K562 (cell line): ENCODE measurements around the gene HAND2. TPM values are rescaled to one million over a fixed set of nuclear protein-coding genes. Genes with fewer than 3 reads are reported as not detected.

Source experiments
- ATAC-seq: fragments of 200-7000 bp; cut with Tn5 transposase; 3 replicates; pipeline ENCODE4 v1.9.1; 2020; ENCODE audit warnings: moderate library complexity
- BruUV-seq: library from RNA; stranded (reverse); fragments of 400-500 nt; replicated peaks from 2 replicates; lab custom pipeline; 2021; lab: Mats Ljungman, UMichigan
- CTCF ChIA-PET: fragments of 300-600 bp; formaldehyde crosslinking; extraction: SDS; loops from one replicate; lab custom pipeline; 2021; ENCODE audit warnings: low intra/inter-chr PET ratio; lab: Yijun Ruan, JAX
- POLR2A ChIA-PET: fragments of 300-600, 350-650 bp; sonication (Branson Sonifier 250); formaldehyde crosslinking; extraction: SDS; loops from one replicate; lab custom pipeline; 2021; ENCODE audit warnings: antibody characterized with exemption, inconsistent platforms; lab: Yijun Ruan, JAX
- DNase-seq, 4 experiments: peaks; one replicate each; pipeline versions ENCODE4 v3.0.0 to v3.0.0-alpha.2; 2011 to 2018; ENCODE audit warnings: low spot score in 3 of 4, mixed read lengths in 3 of 4; ENCODE audit errors: extremely low read depth in 1 of 4
- FAIRE-seq: peaks from 2 replicates; lab custom pipeline; 2011; peaks lifted over from hg19 to GRCh38; lab: Jason Lieb, UNC
- H2AFZ ChIP-seq: 2 replicates; pipeline ENCODE4 v1.6.0; 2011; ENCODE audit warnings: low read depth, low read length, control low read depth, inconsistent platforms
- H3K27ac ChIP-seq: fragments of 200-600 bp; 3 replicates; pipeline ENCODE4 v1.8.0; 2011; ENCODE audit warnings: low read depth, mild to moderate bottlenecking, control low read depth, inconsistent platforms, low read length, moderate library complexity, mixed read lengths; ENCODE audit errors: extremely low read depth
- H3K27me3 ChIP-seq, 2 experiments: fragments of 300-600 bp in 1 of 2; 2 replicates in 1 of 2; 3 replicates in 1 of 2; pipeline versions ENCODE4 v1.6.0 to v1.8.0; 2011; ENCODE audit warnings: inconsistent platforms in 2 of 2, low read length in 2 of 2, mild to moderate bottlenecking in 1 of 2, mixed read lengths in 1 of 2, moderate library complexity in 1 of 2; ENCODE audit not compliant: control insufficient read depth in 2 of 2, insufficient read depth in 2 of 2
- H3K36me3 ChIP-seq: fragments of 300-600 bp; 3 replicates; pipeline ENCODE4 v1.8.0; 2011; ENCODE audit warnings: mild to moderate bottlenecking, low read length, inconsistent platforms; ENCODE audit not compliant: control insufficient read depth, insufficient read depth
- H3K4me1 ChIP-seq, 2 experiments: fragments of 200-600 bp in 1 of 2; replicated peaks in 1 of 2; 2 replicates in 1 of 2; 3 replicates in 1 of 2; pipeline versions ENCODE4 v1.5.1 to v1.8.0; 2011; ENCODE audit warnings: inconsistent platforms in 2 of 2, low read length in 2 of 2, mild to moderate bottlenecking in 1 of 2, mixed read lengths in 1 of 2, moderate library complexity in 1 of 2; ENCODE audit not compliant: control insufficient read depth in 2 of 2, insufficient read depth in 2 of 2
- H3K4me2 ChIP-seq: 2 replicates; pipeline ENCODE4 v1.6.1; 2011; ENCODE audit warnings: low read length, control low read depth, inconsistent platforms, mixed read lengths; ENCODE audit not compliant: insufficient read depth
- H3K4me3 ChIP-seq: fragments of 200-600 bp; sonication (generic), shearing (Covaris generic); 2 replicates; pipeline ENCODE4 v1.5.1; 2016; ENCODE audit warnings: control low read depth, inconsistent platforms
- H3K79me2 ChIP-seq: fragments of 200-600 bp; 3 replicates; pipeline ENCODE4 v1.8.0; 2011; ENCODE audit warnings: low read length, inconsistent platforms; ENCODE audit not compliant: control insufficient read depth, insufficient read depth
- H3K9ac ChIP-seq, 2 experiments: 2 replicates each; pipeline versions ENCODE4 v1.6.0 to v1.6.1; 2011; ENCODE audit warnings: low read depth in 2 of 2, low read length in 2 of 2, control low read depth in 1 of 2, inconsistent platforms in 1 of 2, mild to moderate bottlenecking in 1 of 2, mixed read lengths in 1 of 2; ENCODE audit not compliant: insufficient read depth in 1 of 2
- H3K9me1 ChIP-seq: one replicate; pipeline ENCODE4 v1.6.0; 2011; ENCODE audit warnings: inconsistent platforms, mild to moderate bottlenecking, low read length, moderate library complexity; ENCODE audit not compliant: control insufficient read depth, insufficient read depth
- H3K9me3 ChIP-seq: replicated peaks from 2 replicates; pipeline ENCODE4 v1.5.1; 2011; ENCODE audit warnings: low read depth, low read length, inconsistent platforms; ENCODE audit not compliant: control insufficient read depth, insufficient read depth
- H4K20me1 ChIP-seq: replicated peaks from 2 replicates; pipeline ENCODE4 v1.6.1; 2011; ENCODE audit warnings: low read length, inconsistent platforms, mixed read lengths; ENCODE audit not compliant: control insufficient read depth, insufficient read depth
- ATF1 ChIP-seq, 2 experiments: fragments of 450-650 bp in 1 of 2; IDR thresholded peaks; 2 replicates each; pipeline ENCODE4 v1.6.1; 2016; ENCODE audit warnings: missing compliant biosample characterization in 1 of 2, missing genetic modification characterization in 1 of 2
- CSDE1 ChIP-seq, 2 experiments: fragments of 450-650 bp; IDR thresholded peaks; 2 replicates each; pipeline ENCODE4 v1.6.1; 2016; ENCODE audit warnings: mild to moderate bottlenecking in 1 of 2
- ESRRA ChIP-seq: fragments of 450-650 bp; IDR thresholded peaks from 2 replicates; pipeline ENCODE4 v1.6.1; 2014; ENCODE audit warnings: low read depth, mild to moderate bottlenecking, moderate library complexity, borderline replicate concordance
- KDM1A ChIP-seq, 2 experiments: fragments of 450-650 bp; IDR thresholded peaks; 2 replicates each; pipeline ENCODE4 v1.6.1; 2016; ENCODE audit warnings: mild to moderate bottlenecking in 2 of 2
- MAFG ChIP-seq: fragments of 450-650 bp; conservative IDR thresholded peaks from 2 replicates; pipeline ENCODE4 v1.6.1; 2016; ENCODE audit warnings: missing genetic modification characterization, missing compliant biosample characterization
- MCM7 ChIP-seq, 2 experiments: fragments of 450-650 bp; IDR thresholded peaks; 2 replicates each; pipeline ENCODE4 v1.6.1; 2016 to 2018
- MYBL2 ChIP-seq, 2 experiments: fragments of 450-650 bp in 1 of 2; sonication (generic) in 1 of 2; formaldehyde crosslinking in 1 of 2; IDR thresholded peaks; 2 replicates each; pipeline versions ENCODE4 v1.6.1 to v1.8.1; 2017 to 2022; ENCODE audit warnings: borderline replicate concordance in 1 of 2, inconsistent platforms in 1 of 2, low read depth in 1 of 2, mild to moderate bottlenecking in 1 of 2, missing genetic modification reagents in 1 of 2, moderate library complexity in 1 of 2
- NEUROD1 ChIP-seq: fragments of 150-350 bp; IDR thresholded peaks from 2 replicates; pipeline ENCODE4 v1.6.1; 2014; ENCODE audit warnings: borderline replicate concordance, low read length, low read depth; ENCODE audit not compliant: partially characterized antibody
- NFE2L1 ChIP-seq: fragments of 450-650 bp; IDR thresholded peaks from 2 replicates; pipeline ENCODE4 v1.6.1; 2016; ENCODE audit warnings: missing genetic modification characterization, low read depth, mild to moderate bottlenecking, missing compliant biosample characterization, moderate library complexity, borderline replicate concordance
- NFYB ChIP-seq: IDR thresholded peaks from 2 replicates; pipeline ENCODE4 v1.6.1; 2011; ENCODE audit warnings: mild to moderate bottlenecking, moderate library complexity; ENCODE audit not compliant: insufficient read length; ENCODE audit errors: extremely low read depth
- POLR2AphosphoS2 ChIP-seq: IDR thresholded peaks from 2 replicates; pipeline ENCODE4 v1.6.1; 2012; ENCODE audit warnings: low read length, improper control_type of control experiment
- RCOR1 ChIP-seq, 2 experiments: IDR thresholded peaks; 2 replicates each; pipeline ENCODE4 v1.6.1; 2012; ENCODE audit warnings: low read depth in 2 of 2, low read length in 2 of 2, borderline replicate concordance in 1 of 2, improper control_type of control experiment in 1 of 2
- TAF9B ChIP-seq: fragments of 450-650 bp; IDR thresholded peaks from 2 replicates; pipeline ENCODE4 v1.6.1; 2018; ENCODE audit warnings: mild to moderate bottlenecking; ENCODE audit not compliant: partially characterized antibody
- ZNF408 ChIP-seq: fragments of 250-450 bp; sonication (Bioruptor Pico); IDR thresholded peaks from 2 replicates; pipeline ENCODE4 v1.4.0; 2020; ENCODE audit warnings: low read depth, mild to moderate bottlenecking, moderate library complexity
- ZNF436 ChIP-seq: fragments of 250-450, 450-650 bp; sonication (Bioruptor Pico); formaldehyde crosslinking; IDR thresholded peaks from 2 replicates; pipeline ENCODE4 v1.7.0; 2020; ENCODE audit warnings: mild to moderate bottlenecking
- ZNF79 ChIP-seq: fragments of 250-450 bp; sonication (Bioruptor Pico); IDR thresholded peaks from 2 replicates; pipeline ENCODE4 v1.4.0; 2020; ENCODE audit warnings: low read depth, mild to moderate bottlenecking, moderate library complexity
- WGBS: fragments of 100-300 bp; shearing (Covaris generic); methylation state at CpG from one replicate; pipeline ENCODE4 v1.1.6; 2016; ENCODE audit warnings: low coverage, mixed read lengths; ENCODE audit not compliant: insufficient coverage; ENCODE audit errors: missing lambda C conversion rate; 5-methylcytosine and 5-hydroxymethylcytosine counted together
- in situ Hi-C: fragments of 300-500 bp; cut with MboI; formaldehyde crosslinking; loops from 4 replicates; pipeline ENCODE4 v1.15.0; 2018; ENCODE audit warnings: inconsistent platforms, mixed read lengths
- intact Hi-C: fragments of 100-400 bp; cut with micrococcal nuclease; formaldehyde crosslinking; loops from 2 replicates; pipeline ENCODE4 v1.14.2; 2022
- polyA plus RNA-seq, 8 experiments: library from polyadenylated mRNA; depleted of rRNA in 4 of 8; stranded (reverse) in 5 of 8; unstranded in 3 of 8; fragments of >200 nt; fragmentation: Nextera tagmentation in 2 of 8; fragmentation: Illumina TruSeq in 1 of 8; extraction: Ambion mirVana in 2 of 8; extraction: Trizol in 1 of 8; gene quantifications; 2 replicates each; pipeline versions ENCODE4 v1.2.1 to v1.2.3, GENCODE V29; 2011 to 2014; ENCODE audit warnings: inconsistent platforms in 1 of 8, missing spikeins in 1 of 8
- total RNA-seq, 7 experiments: library from RNA; depleted of rRNA in 6 of 7; stranded (reverse); fragments of >200 nt in 6 of 7; fragmentation: Illumina TruSeq in 2 of 7; extraction: Trizol in 2 of 7; gene quantifications; 2 replicates each; pipeline versions ENCODE4 v1.2.1 to v1.2.3, GENCODE V29; 2011 to 2021; ENCODE audit warnings: low replicate concordance in 1 of 7
- TF ChIP-seq, protein P1 (sequence below): fragments of 150-350 bp; conservative IDR thresholded peaks from 2 replicates; pipeline ENCODE4 v1.6.1; 2014; ENCODE audit warnings: low read length
- TF ChIP-seq, protein P2 (sequence below): fragments of 250-450 bp; sonication (Bioruptor Pico); IDR thresholded peaks from 2 replicates; pipeline ENCODE4 v1.4.0; 2020; ENCODE audit warnings: mild to moderate bottlenecking, moderate library complexity

The HAND2 gene
- total and polyA plus RNA-seq, 9 of the 15 experiments (the other 6 are each of a cell fraction or from before 2014, with no cell fraction given): 1.7 to 12.8 (median 4.9) TPM

DNA sequence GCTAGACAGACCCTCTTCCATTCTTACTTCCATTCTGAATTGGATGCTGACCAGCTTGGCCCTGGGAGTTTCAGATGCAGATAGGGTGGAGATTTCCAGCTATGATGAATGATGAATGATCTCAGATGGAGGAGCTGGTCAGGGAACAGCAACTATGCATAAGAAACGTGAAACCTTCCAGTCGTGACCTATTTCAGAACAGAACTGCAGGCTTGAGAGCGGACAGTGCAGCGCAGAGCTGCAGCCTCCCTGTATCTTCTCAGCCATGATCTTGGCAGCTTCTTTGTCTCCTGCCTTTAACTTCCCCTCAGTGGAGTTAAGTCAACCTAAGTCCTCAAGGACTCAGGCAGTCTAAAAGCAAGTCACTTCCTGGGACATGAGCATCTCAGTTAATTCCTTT lies 43.3 kb upstream of the HAND2 start:
- no peaks in the 10 kb centered on the region for H3K4me1 ChIP-seq
- no peak for DNase-seq
- no peaks in the 10 kb centered on the region for H3K36me3 ChIP-seq
- no TSS peak for BruUV-seq
- H3K9me1 ChIP-seq: no peaks in the 10 kb centered on the region
- no peaks in the 10 kb centered on the region for H3K79me2 ChIP-seq
- no peak overlapping the region for H3K9ac ChIP-seq
- peak; percentile 26 for FAIRE-seq
- H3K9me3 ChIP-seq: no peaks in the 10 kb centered on the region
- H2AFZ ChIP-seq: no peak overlapping the region
- H4K20me1 ChIP-seq: no peaks in the 10 kb centered on the region
- 31% methylated on average over 4 of the region's 4 CpGs for WGBS
- intact Hi-C loops: no loop called here
- in situ Hi-C loops: no loop called here
- no peak overlapping the region for H3K4me2 ChIP-seq
- H3K27ac ChIP-seq: no peak overlapping the region
- POLR2A ChIA-PET: interaction anchor here (1.1 kb wide), 1 partner anchor 34 kb away, joined by 4 read pairs; no protein-coding TSS in a partner anchor
- H3K4me3 ChIP-seq: no peak overlapping the region
- peak; percentile 62 for ATAC-seq
- H3K27me3 ChIP-seq: no peaks in the 10 kb centered on the region
- CTCF ChIA-PET: no interaction called here
- TF ChIP-seq ZNF79 (no peak), TAF9B (no peak), KDM1A (IDR thresholded peaks at IDR 0.05) (no peak), ZNF436 (CRISPR knock-in tag) (no peak), NFYB (no peak), ESRRA (no peak), MYBL2 (IDR thresholded peaks at IDR 0.05; ENCODE audit: low read depth) (no peak), MYBL2 (CRISPR knock-in tag; IDR thresholded peaks at IDR 0.05; ENCODE audit: borderline replicate concordance) (no peak), CSDE1 (IDR thresholded peaks at IDR 0.05) (no peak), MCM7 (IDR thresholded peaks at IDR 0.05) (no peak), POLR2AphosphoS2 (no peak), MAFG (tag) (no peak), ATF1 (CRISPR knock-in tag; IDR thresholded peaks at IDR 0.05) (no peak), ATF1 (tag; IDR thresholded peaks at IDR 0.05) (no peak), NFE2L1 (tag) (no peak), ZNF408 (CRISPR knock-in tag) (no peak), RCOR1 (IDR thresholded peaks at IDR 0.05; ENCODE audit: borderline replicate concordance in 1 of 2, low read depth in 2 of 2, low read length in 2 of 2) (no peak), NEUROD1 (no peak)
- TF ChIP-seq, protein P1, sequence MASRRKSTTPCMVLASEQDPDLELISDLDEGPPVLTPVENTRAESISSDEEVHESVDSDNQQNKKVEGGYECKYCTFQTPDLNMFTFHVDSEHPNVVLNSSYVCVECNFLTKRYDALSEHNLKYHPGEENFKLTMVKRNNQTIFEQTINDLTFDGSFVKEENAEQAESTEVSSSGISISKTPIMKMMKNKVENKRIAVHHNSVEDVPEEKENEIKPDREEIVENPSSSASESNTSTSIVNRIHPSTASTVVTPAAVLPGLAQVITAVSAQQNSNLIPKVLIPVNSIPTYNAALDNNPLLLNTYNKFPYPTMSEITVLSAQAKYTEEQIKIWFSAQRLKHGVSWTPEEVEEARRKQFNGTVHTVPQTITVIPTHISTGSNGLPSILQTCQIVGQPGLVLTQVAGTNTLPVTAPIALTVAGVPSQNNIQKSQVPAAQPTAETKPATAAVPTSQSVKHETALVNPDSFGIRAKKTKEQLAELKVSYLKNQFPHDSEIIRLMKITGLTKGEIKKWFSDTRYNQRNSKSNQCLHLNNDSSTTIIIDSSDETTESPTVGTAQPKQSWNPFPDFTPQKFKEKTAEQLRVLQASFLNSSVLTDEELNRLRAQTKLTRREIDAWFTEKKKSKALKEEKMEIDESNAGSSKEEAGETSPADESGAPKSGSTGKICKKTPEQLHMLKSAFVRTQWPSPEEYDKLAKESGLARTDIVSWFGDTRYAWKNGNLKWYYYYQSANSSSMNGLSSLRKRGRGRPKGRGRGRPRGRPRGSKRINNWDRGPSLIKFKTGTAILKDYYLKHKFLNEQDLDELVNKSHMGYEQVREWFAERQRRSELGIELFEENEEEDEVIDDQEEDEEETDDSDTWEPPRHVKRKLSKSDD: no peak
- TF ChIP-seq, protein P2, sequence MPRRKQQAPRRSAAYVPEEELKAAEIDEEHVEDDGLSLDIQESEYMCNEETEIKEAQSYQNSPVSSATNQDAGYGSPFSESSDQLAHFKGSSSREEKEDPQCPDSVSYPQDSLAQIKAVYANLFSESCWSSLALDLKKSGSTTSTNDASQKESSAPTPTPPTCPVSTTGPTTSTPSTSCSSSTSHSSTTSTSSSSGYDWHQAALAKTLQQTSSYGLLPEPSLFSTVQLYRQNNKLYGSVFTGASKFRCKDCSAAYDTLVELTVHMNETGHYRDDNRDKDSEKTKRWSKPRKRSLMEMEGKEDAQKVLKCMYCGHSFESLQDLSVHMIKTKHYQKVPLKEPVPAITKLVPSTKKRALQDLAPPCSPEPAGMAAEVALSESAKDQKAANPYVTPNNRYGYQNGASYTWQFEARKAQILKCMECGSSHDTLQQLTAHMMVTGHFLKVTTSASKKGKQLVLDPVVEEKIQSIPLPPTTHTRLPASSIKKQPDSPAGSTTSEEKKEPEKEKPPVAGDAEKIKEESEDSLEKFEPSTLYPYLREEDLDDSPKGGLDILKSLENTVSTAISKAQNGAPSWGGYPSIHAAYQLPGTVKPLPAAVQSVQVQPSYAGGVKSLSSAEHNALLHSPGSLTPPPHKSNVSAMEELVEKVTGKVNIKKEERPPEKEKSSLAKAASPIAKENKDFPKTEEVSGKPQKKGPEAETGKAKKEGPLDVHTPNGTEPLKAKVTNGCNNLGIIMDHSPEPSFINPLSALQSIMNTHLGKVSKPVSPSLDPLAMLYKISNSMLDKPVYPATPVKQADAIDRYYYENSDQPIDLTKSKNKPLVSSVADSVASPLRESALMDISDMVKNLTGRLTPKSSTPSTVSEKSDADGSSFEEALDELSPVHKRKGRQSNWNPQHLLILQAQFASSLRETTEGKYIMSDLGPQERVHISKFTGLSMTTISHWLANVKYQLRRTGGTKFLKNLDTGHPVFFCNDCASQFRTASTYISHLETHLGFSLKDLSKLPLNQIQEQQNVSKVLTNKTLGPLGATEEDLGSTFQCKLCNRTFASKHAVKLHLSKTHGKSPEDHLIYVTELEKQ (CRISPR knock-in tag): no peak
